Caco-2 (cell line): ENCODE measurements around the gene ZNRF2. TPM values are rescaled to one million over a fixed set of nuclear protein-coding genes. Genes with fewer than 3 reads are reported as not detected.

Experiments used
- BruUV-seq: library from RNA; stranded (reverse); fragments of 400-500 nt; replicated peaks from 2 replicates; lab custom pipeline; 2021; lab: Mats Ljungman, UMichigan
- CTCF ChIA-PET: fragments of 300-600 bp; sonication (Branson Sonifier 250); formaldehyde crosslinking; loops from one replicate; lab custom pipeline; 2022; ENCODE audit warnings: antibody characterized with exemption; lab: Charles Lee
- POLR2A ChIA-PET: fragments of 300-600 bp; sonication (Branson Sonifier 250); formaldehyde crosslinking; loops from one replicate; lab custom pipeline; 2022; ENCODE audit warnings: antibody characterized with exemption; lab: Charles Lee
- DNase-seq, 2 experiments: peaks; one replicate each; pipeline versions ENCODE4 v3.0.0 to v3.0.0-alpha.2; 2020 to 2022
- H3K27me3 ChIP-seq: replicated peaks from 2 replicates; pipeline ENCODE4 v1.6.0; 2011; ENCODE audit warnings: low read length; ENCODE audit not compliant: control insufficient read depth, insufficient read depth
- H3K36me3 ChIP-seq: 2 replicates; pipeline ENCODE4 v1.5.1; 2011; ENCODE audit warnings: low read length; ENCODE audit not compliant: control insufficient read depth, insufficient read depth
- H3K4me1 ChIP-seq: fragments of 250-450 bp; sonication (Bioruptor Pico); 2 replicates; pipeline ENCODE4 v1.5.1; 2020; ENCODE audit warnings: mild to moderate bottlenecking
- H3K4me3 ChIP-seq: 2 replicates; pipeline ENCODE4 v1.5.1; 2011; ENCODE audit warnings: low read depth, mild to moderate bottlenecking, control low read depth, low read length
- H3K9me3 ChIP-seq: fragments of 250-450 bp; sonication (Bioruptor Pico); 2 replicates; pipeline ENCODE4 v1.5.1; 2020; ENCODE audit warnings: mild to moderate bottlenecking, moderate library complexity
- H3K27ac Mint-ChIP-seq: one replicate; pipeline ENCODE4 v1.8.0; 2022; ENCODE audit warnings: mixed read lengths; ENCODE audit not compliant: unreplicated experiment
- H3K27me3 Mint-ChIP-seq: one replicate; pipeline ENCODE4 v1.8.0; 2022; ENCODE audit warnings: mixed read lengths; ENCODE audit not compliant: insufficient read depth, unreplicated experiment
- H3K36me3 Mint-ChIP-seq: one replicate; pipeline ENCODE4 v1.8.0; 2022; ENCODE audit warnings: mild to moderate bottlenecking, mixed read lengths; ENCODE audit not compliant: insufficient read depth, unreplicated experiment
- H3K4me1 Mint-ChIP-seq: one replicate; pipeline ENCODE4 v1.8.0; 2022; ENCODE audit warnings: low read depth, mixed read lengths; ENCODE audit not compliant: unreplicated experiment
- H3K4me3 Mint-ChIP-seq: one replicate; pipeline ENCODE4 v1.8.0; 2022; ENCODE audit warnings: mild to moderate bottlenecking, moderate library complexity, mixed read lengths; ENCODE audit not compliant: unreplicated experiment
- H3K9me3 Mint-ChIP-seq: one replicate; pipeline ENCODE4 v1.8.0; 2022; ENCODE audit warnings: mixed read lengths; ENCODE audit not compliant: unreplicated experiment
- intact Hi-C: fragments of 100-400 bp; cut with micrococcal nuclease; formaldehyde crosslinking; loops from one replicate; pipeline ENCODE4 v1.10.0; 2022; ENCODE audit not compliant: unreplicated experiment
- total RNA-seq: library from RNA; stranded (reverse); gene quantifications from 2 replicates; pipeline ENCODE4 v1.2.3, GENCODE V29; 2022
- TF ChIP-seq, protein P1 (sequence below), 2 experiments: fragments of 200-600 bp in 1 of 2; IDR thresholded peaks; 1 replicate in 1 of 2; 2 replicates in 1 of 2; pipeline versions ENCODE4 v1.5.1 to v1.8.0; 2011 to 2022; ENCODE audit warnings: antibody characterized with exemption in 1 of 2, control low read depth in 1 of 2, inconsistent platforms in 1 of 2, low read depth in 1 of 2, low read length in 1 of 2, mild to moderate bottlenecking in 1 of 2, moderate library complexity in 1 of 2; ENCODE audit not compliant: insufficient read depth in 1 of 2, severe bottlenecking in 1 of 2, unreplicated experiment in 1 of 2

ZNRF2 gene
- total RNA-seq, 1 experiment from 2014 or later = 9.0 TPM

DNA sequence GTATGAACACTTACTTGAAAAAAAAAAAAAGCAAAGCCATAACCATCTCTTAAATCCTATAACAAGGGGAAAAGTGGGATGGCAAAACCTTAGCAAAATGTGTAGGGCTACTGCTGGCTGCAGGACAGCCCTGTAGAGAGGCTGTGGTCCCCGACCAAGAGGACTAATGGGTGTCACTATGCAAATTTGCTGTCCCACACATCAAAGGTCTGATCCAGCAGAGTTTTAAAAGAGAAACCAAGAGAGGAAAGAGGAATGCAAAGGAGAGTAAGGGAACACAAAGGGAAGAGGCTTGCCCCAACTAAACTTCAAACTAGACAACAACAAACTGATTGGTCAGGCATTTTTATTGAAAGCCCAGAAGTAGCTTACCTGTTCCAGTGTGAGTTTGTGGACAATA is 3.1 kb upstream of the ZNRF2 start:
- intact Hi-C loops = loop anchor here (10.0 kb wide), 2 partner anchors 194 to 596 kb away; partner anchors contain the start of gene NOD1
- peak overlapping the region; percentile 5 for H3K4me3 Mint-ChIP-seq
- no peaks in the 10 kb centered on the region for H3K27me3 ChIP-seq
- TF ChIP-seq, protein P1, sequence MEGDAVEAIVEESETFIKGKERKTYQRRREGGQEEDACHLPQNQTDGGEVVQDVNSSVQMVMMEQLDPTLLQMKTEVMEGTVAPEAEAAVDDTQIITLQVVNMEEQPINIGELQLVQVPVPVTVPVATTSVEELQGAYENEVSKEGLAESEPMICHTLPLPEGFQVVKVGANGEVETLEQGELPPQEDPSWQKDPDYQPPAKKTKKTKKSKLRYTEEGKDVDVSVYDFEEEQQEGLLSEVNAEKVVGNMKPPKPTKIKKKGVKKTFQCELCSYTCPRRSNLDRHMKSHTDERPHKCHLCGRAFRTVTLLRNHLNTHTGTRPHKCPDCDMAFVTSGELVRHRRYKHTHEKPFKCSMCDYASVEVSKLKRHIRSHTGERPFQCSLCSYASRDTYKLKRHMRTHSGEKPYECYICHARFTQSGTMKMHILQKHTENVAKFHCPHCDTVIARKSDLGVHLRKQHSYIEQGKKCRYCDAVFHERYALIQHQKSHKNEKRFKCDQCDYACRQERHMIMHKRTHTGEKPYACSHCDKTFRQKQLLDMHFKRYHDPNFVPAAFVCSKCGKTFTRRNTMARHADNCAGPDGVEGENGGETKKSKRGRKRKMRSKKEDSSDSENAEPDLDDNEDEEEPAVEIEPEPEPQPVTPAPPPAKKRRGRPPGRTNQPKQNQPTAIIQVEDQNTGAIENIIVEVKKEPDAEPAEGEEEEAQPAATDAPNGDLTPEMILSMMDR (IDR thresholded peaks at IDR 0.05; ENCODE audit: insufficient read depth in 1 of 2, low read depth in 1 of 2, low read length in 1 of 2, severe bottlenecking in 1 of 2, unreplicated experiment in 1 of 2) = no peak
- POLR2A ChIA-PET = no interaction called here
- no peaks in the 10 kb centered on the region for H3K4me1 ChIP-seq
- CTCF ChIA-PET = no interaction called here
- no peak for DNase-seq
- H3K36me3 ChIP-seq = no peaks in the 10 kb centered on the region
- H3K9me3 ChIP-seq = no peaks in the 10 kb centered on the region
- H3K27ac Mint-ChIP-seq = peak overlapping the region; percentile 18
- no peaks in the 10 kb centered on the region for H3K27me3 Mint-ChIP-seq
- peaks cover 16% of the 10 kb centered on the region for H3K36me3 Mint-ChIP-seq
- BruUV-seq = no TSS peak
- H3K9me3 Mint-ChIP-seq = no peaks in the 10 kb centered on the region
- H3K4me1 Mint-ChIP-seq = peaks cover 12% of the 10 kb centered on the region
- H3K4me3 ChIP-seq = no peak overlapping the region

DNA sequence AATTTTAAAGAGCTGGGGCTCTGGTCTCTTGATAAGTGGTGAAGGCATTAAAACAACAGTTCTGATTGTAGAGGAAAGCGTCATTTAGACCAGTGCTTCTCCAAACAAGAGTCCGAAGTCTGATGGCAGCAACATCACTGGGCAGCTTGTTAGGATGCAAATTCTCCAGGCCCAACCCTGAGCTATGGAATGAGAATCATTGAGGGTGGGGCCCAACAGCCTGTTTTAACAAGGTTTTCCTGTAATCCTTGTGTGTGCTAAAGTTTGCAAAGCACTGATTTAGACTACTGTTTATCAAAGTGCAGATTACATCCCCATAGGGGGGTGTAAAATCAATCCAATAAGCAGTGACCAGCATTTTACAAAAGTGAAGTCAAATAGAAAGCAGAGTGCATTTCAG is 2.6 kb upstream of the ZNRF2 start:
- DNase-seq = peak; percentile 25 to 60
- Mint-ChIP-seq H3K36me3 (peaks cover 16% of the 10 kb centered on the region), H3K4me1 (peaks cover 17% of the 10 kb centered on the region), H3K9me3 (no peaks in the 10 kb centered on the region), H3K27ac (no peak overlapping the region), H3K27me3 (no peaks in the 10 kb centered on the region), H3K4me3 (no peak overlapping the region)
- no peak overlapping the region for H3K4me3 ChIP-seq
- no peaks in the 10 kb centered on the region for H3K36me3 ChIP-seq
- TF ChIP-seq, protein P1 (IDR thresholded peaks at IDR 0.05; ENCODE audit: insufficient read depth in 1 of 2, low read depth in 1 of 2, low read length in 1 of 2, severe bottlenecking in 1 of 2, unreplicated experiment in 1 of 2) = no peak
- 0 out of 2 replicates have a peak, but pooled peaks cover 4% of the 10 kb centered on the region for H3K4me1 ChIP-seq
- H3K9me3 ChIP-seq = no peaks in the 10 kb centered on the region
- ChIA-PET POLR2A (no interaction called here), CTCF (no interaction called here)
- no TSS peak for BruUV-seq
- intact Hi-C loops = loop anchor here (10.0 kb wide), 2 partner anchors 193 to 597 kb away; partner anchors contain the start of gene NOD1
- H3K27me3 ChIP-seq = no peaks in the 10 kb centered on the region

DNA sequence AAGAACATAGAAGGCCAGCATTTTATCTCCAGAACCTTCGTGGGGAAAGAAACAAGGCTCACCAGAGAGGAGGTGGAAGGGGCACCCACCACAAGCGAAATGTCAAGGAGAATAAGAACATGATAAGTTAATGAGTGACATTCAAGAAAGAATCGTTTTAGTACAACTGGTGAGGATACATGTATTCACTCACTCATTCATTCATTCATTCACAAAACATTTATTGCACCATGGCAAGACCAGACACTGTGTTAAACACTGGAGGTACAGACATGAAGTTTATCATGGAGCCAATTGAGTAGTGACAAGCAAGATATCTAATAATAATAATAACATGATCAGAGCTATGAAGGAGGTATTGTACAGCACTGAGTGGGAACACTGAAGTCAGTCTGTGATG is 1.7 kb upstream of the ZNRF2 start:
- Histone ChIP-seq H3K9me3 (no peaks in the 10 kb centered on the region), H3K4me3 (no peak overlapping the region), H3K4me1 (0 out of 2 replicates have a peak, but pooled peaks cover 9% of the 10 kb centered on the region), H3K36me3 (no peaks in the 10 kb centered on the region), H3K27me3 (no peaks in the 10 kb centered on the region)
- H3K4me3 Mint-ChIP-seq = no peak overlapping the region
- no peak for DNase-seq
- H3K36me3 Mint-ChIP-seq = peaks cover 16% of the 10 kb centered on the region
- H3K4me1 Mint-ChIP-seq = peaks cover 17% of the 10 kb centered on the region
- ChIA-PET POLR2A (no interaction called here), CTCF (no interaction called here)
- BruUV-seq = no TSS peak
- no peaks in the 10 kb centered on the region for H3K9me3 Mint-ChIP-seq
- no peaks in the 10 kb centered on the region for H3K27me3 Mint-ChIP-seq
- TF ChIP-seq, protein P1 (IDR thresholded peaks at IDR 0.05; ENCODE audit: insufficient read depth in 1 of 2, low read depth in 1 of 2, low read length in 1 of 2, severe bottlenecking in 1 of 2, unreplicated experiment in 1 of 2) = no peak
- H3K27ac Mint-ChIP-seq = no peak overlapping the region
- intact Hi-C loops = loop anchor here (10.0 kb wide), 2 partner anchors 192 to 598 kb away; partner anchors contain the start of gene NOD1
